C4-2B (cell line): Measurements from ENCODE around the gene AQP9.
"Not testable (repeated sequence)": the region's sequence is repeated elsewhere in the genome, so short reads cannot be mapped to it uniquely, and the experiment has no call there.

Experiments
- H3K27ac ChIP-seq: fragments of 450-650 bp; 2 replicates; pipeline ENCODE4 v1.5.1; 2017
- CTCF ChIP-seq: fragments of 450-650 bp; conservative IDR thresholded peaks from 2 replicates; pipeline ENCODE4 v1.5.1; 2017; ENCODE audit warnings: mild to moderate bottlenecking
- ZFX ChIP-seq: fragments of 450-650 bp; IDR thresholded peaks from 2 replicates; pipeline ENCODE4 v1.6.1; 2017

Gene AQP9

GRCh38 chr15:58201516-58201915 lies 63.3 kb downstream of the AQP9 start:
- no peak overlapping the region for H3K27ac ChIP-seq
- TF ChIP-seq CTCF (no peak), ZFX (no peak)

- H3K27ac ChIP-seq: no peak overlapping the region
- TF ChIP-seq ZFX (no peak), CTCF (no peak)
Observed at GRCh38 chr15:58203537-58203936, 65.4 kb downstream of the AQP9 start.

GRCh38 chr15:58206151-58206550 lies 68.0 kb downstream of the AQP9 start:
- TF ChIP-seq CTCF: no peak
- no peak for TF ChIP-seq ZFX
- H3K27ac ChIP-seq: no peak overlapping the region

GRCh38 chr15:58208217-58208616 lies 70.0 kb downstream of the AQP9 start:
- H3K27ac ChIP-seq: not testable (repeated sequence)

GRCh38 chr15:58209007-58209481 lies 70.9 kb downstream of the AQP9 start:
- not testable (repeated sequence) for H3K27ac ChIP-seq

GRCh38 chr15:58210031-58210430 lies 71.8 kb downstream of the AQP9 start:
- not testable (repeated sequence) for H3K27ac ChIP-seq

- TF ChIP-seq CTCF: peak; percentile 80
- no peak for TF ChIP-seq ZFX
- no peak overlapping the region for H3K27ac ChIP-seq
Observed at GRCh38 chr15:58212909-58213526, 74.8 kb downstream of the AQP9 start.

- no peak overlapping the region for H3K27ac ChIP-seq
- TF ChIP-seq ZFX: no peak
- no peak for TF ChIP-seq CTCF
Observed at GRCh38 chr15:58213587-58214338, 75.6 kb downstream of the AQP9 start.

- no peak for TF ChIP-seq ZFX
- TF ChIP-seq CTCF: no peak
- H3K27ac ChIP-seq: no peak overlapping the region
Observed at GRCh38 chr15:58214591-58215340, 76.6 kb downstream of the AQP9 start.
